Adrenal gland (tissue), 12 donors: ENCODE results near the gene CAMTA1. TPM values are rescaled to one million over a fixed set of nuclear protein-coding genes. Genes with fewer than 3 reads are reported as not detected.
"Not testable (repeated sequence)": the region's sequence is repeated elsewhere in the genome, so short reads cannot be mapped to it uniquely, and the experiment has no call there.

ENCODE experiments used
- DNase-seq, 7 donors: peaks; one replicate each; pipeline ENCODE4 v3.0.0-alpha.2; 2019 to 2020
- H3K27ac ChIP-seq, 5 donors: fragments of 200-600 bp; sonication (generic) in 4 of 5; 1 replicate in 3 of 5; 2 replicates in 2 of 5; pipeline versions ENCODE4 v1.5.1 to v1.8.0; 2016 to 2020; ENCODE audit warnings: mild to moderate bottlenecking in 1 of 5
- H3K27me3 ChIP-seq: fragments of 200-600 bp; 2 replicates; pipeline ENCODE4 v1.8.0; 2021
- H3K36me3 ChIP-seq, 2 donors: fragments of 200-600 bp; replicated peaks in 1 of 2; 1 replicate in 1 of 2; 2 replicates in 1 of 2; pipeline versions ENCODE4 v1.5.1 to v1.8.0; 2018 to 2022
- H3K4me1 ChIP-seq, 2 donors: fragments of 200-600 bp; replicated peaks in 1 of 2; 1 replicate in 1 of 2; 2 replicates in 1 of 2; pipeline versions ENCODE4 v1.5.1 to v1.8.0; 2018 to 2021
- H3K4me3 ChIP-seq, 4 donors: fragments of 200-600 bp; sonication (generic) in 3 of 4; one replicate each; pipeline ENCODE4 v1.5.1; 2016 to 2018
- H3K9me3 ChIP-seq, 3 donors: fragments of 200-600 bp; sonication (generic) in 1 of 3; replicated peaks in 1 of 3; 1 replicate in 2 of 3; 2 replicates in 1 of 3; pipeline versions ENCODE4 v1.5.1 to v1.8.0; 2016 to 2021
- POLR2A ChIP-seq, 2 donors: fragments of 450-650 bp; IDR thresholded peaks; one replicate each; pipeline ENCODE4 v1.6.1; 2017; ENCODE audit warnings: antibody characterized with exemption in 2 of 2, mild to moderate bottlenecking in 2 of 2, moderate library complexity in 1 of 2
- WGBS, 4 donors: extraction: QIAGEN DNeasy Blood & Tissue Kit in 2 of 4; methylation state at CpG; one replicate each; pipeline versions ENCODE4 v1.1.5 to v1.1.7; 2013 to 2017; 5-methylcytosine and 5-hydroxymethylcytosine counted together
- intact Hi-C, 2 donors: fragments of 100-400 bp; cut with DNase I; formaldehyde crosslinking; loops; one replicate each; pipeline versions ENCODE4 v1.14.1 to v1.15.0; 2022 to 2023
- polyA plus RNA-seq, 3 donors: library from polyadenylated mRNA; stranded (reverse); fragments of 200-250 nt in 2 of 3; fragments of 350-450 nt in 1 of 3; fragmentation: Illumina TruSeq in 1 of 3; extraction: RNeasy Lipid Tissue Mini Kit (QIAGEN cat#74804) in 1 of 3; gene quantifications; one replicate each; pipeline ENCODE4 v1.2.3, GENCODE V29; 2013 to 2014
- total RNA-seq, 9 donors: library from RNA; depleted of rRNA in 4 of 9; stranded (reverse); fragments of >200 nt in 4 of 9; fragments of 120-200 nt in 1 of 9; fragmentation: NEBNext Ultra II Directional in 1 of 9; extraction: Animal tissue kit (Norgen Biotek cat#: 25700) in 1 of 9; gene quantifications; one replicate each; pipeline versions ENCODE4 v1.1.0 to v1.2.4, GENCODE V29; 2013 to 2023
- TF ChIP-seq, protein P1 (sequence below), 6 experiments: fragments of 450-650 bp in 4 of 6; fragments of 200-600 bp in 2 of 6; sonication (generic) in 1 of 6; IDR thresholded peaks; 1 replicate in 5 of 6; 2 replicates in 1 of 6; pipeline versions ENCODE4 v1.5.1 to v1.8.0; 2016 to 2021; ENCODE audit warnings: antibody characterized with exemption in 6 of 6, mild to moderate bottlenecking in 2 of 6, moderate library complexity in 1 of 6
- donor health status: healthy with polysubstance abuse.
- donor health status: Bipolar disorder and iron deficiency.
- donor health status: DM: yes; HTN: yes; CAD: no.
- donor health status: DM: no; HTN: no; CAD: no.
- donor health status: DM: no; HTN: no; CAD: no.
- donor health status: DM: yes; HTN: yes; CAD: no.

Gene CAMTA1
- total and polyA plus RNA-seq, 12 donors = 62.9 to 141 (median 96.9) TPM

DNA sequence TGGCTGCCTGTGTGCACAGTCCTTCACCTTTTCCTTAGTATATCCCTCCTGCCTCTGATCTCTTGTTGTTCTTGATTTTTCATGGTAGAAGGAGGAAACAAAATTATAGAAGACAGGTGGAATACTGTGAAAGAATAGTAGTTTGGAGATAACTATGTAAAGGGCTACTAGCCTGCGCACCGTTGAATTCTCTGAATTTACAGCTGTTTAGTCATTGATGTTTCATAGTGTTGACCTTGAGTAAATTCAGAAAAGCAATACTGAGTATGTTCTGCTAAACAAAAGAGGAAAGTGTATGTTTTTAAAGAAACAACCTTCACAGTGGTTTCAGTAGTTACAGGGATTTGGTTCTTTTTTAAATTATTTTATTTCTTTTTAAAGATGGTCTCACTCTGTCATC lies 18.1 kb downstream of the CAMTA1 start:
- Histone ChIP-seq H3K4me3 (no peak overlapping the region), H3K36me3 (no peaks in the 10 kb centered on the region), H3K27ac (peak overlapping the region in 4 of 5 donors; percentile 56 to 75 (median 68)), H3K27me3 (no peaks in the 10 kb centered on the region), H3K9me3 (no peaks in the 10 kb centered on the region), H3K4me1 (peaks cover 36 to 55% of the 10 kb centered on the region in 2 donors)
- WGBS, 4 donors = 44 to 52% (median 49%) methylated on average over 2 of the region's 2 CpGs
- DNase-seq = peak in 1 of 7 donors; percentile 52
- no peak for TF ChIP-seq POLR2A (IDR thresholded peaks at IDR 0.05)
- TF ChIP-seq, protein P1, sequence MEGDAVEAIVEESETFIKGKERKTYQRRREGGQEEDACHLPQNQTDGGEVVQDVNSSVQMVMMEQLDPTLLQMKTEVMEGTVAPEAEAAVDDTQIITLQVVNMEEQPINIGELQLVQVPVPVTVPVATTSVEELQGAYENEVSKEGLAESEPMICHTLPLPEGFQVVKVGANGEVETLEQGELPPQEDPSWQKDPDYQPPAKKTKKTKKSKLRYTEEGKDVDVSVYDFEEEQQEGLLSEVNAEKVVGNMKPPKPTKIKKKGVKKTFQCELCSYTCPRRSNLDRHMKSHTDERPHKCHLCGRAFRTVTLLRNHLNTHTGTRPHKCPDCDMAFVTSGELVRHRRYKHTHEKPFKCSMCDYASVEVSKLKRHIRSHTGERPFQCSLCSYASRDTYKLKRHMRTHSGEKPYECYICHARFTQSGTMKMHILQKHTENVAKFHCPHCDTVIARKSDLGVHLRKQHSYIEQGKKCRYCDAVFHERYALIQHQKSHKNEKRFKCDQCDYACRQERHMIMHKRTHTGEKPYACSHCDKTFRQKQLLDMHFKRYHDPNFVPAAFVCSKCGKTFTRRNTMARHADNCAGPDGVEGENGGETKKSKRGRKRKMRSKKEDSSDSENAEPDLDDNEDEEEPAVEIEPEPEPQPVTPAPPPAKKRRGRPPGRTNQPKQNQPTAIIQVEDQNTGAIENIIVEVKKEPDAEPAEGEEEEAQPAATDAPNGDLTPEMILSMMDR (IDR thresholded peaks at IDR 0.05) = no peak
- intact Hi-C loops = no loop called here

DNA sequence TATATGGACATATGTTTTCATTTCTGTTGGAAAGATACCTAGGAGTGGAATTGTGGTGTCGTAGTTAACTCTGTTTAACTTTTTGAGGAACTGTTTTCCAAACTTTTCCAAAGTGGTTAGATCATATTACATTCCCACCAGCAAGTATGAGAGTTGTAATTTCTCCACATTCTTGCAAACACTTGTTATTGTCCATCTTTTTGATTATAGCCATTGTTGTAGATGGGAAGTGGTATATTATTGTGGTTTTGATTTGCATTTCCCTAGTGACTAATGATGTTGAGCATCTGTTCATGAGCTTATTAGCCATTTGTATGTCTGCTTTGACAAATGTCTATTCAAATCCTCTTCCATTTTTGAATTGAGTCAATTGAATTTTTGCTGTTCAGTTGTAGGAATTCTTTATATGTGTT lies 19.8 kb downstream of the CAMTA1 start:
- no peak overlapping the region for H3K4me3 ChIP-seq
- H3K27me3 ChIP-seq = no peaks in the 10 kb centered on the region
- H3K36me3 ChIP-seq = no peaks in the 10 kb centered on the region
- 95 to 100% (median 98%) methylated on average over 1 of the region's 1 CpG for WGBS, 4 donors
- H3K4me1 ChIP-seq = peaks cover 36 to 56% of the 10 kb centered on the region in 2 donors
- no peak overlapping the region for H3K27ac ChIP-seq
- no peak for DNase-seq
- H3K9me3 ChIP-seq = no peaks in the 10 kb centered on the region
- TF ChIP-seq POLR2A (IDR thresholded peaks at IDR 0.05) = no peak
- intact Hi-C loops = no loop called here

DNA sequence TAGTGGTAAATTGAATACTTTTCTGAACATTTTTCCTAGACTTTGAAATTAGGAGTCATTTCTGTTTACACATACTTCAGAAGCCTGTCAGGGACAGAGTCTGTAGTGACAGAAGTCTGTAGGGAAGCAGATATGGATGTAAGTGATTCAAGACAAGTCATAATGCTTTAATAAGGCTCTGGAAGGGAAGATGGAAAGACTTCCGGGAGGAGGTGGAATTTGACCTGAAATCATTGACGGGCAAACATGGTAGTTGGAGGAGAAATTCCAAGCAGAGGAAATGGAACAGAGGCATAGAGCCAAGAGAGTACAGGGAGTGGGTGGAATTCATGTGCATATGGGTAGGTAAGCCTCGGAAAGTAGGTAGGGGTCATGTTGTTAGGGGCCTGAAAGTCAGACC lies 22.5 kb downstream of the CAMTA1 start:
- H3K9me3 ChIP-seq = no peaks in the 10 kb centered on the region
- intact Hi-C loops = no loop called here
- peaks cover 16 to 45% of the 10 kb centered on the region in 2 donors for H3K4me1 ChIP-seq
- H3K27me3 ChIP-seq = no peaks in the 10 kb centered on the region
- DNase-seq = no peak
- H3K4me3 ChIP-seq = no peak overlapping the region
- WGBS, 4 donors = 64 to 77% (median 67%) methylated on average over 3 of the region's 3 CpGs
- H3K27ac ChIP-seq = no peak overlapping the region
- no peaks in the 10 kb centered on the region for H3K36me3 ChIP-seq
- TF ChIP-seq, protein P1 (IDR thresholded peaks at IDR 0.05) = no peak
- TF ChIP-seq POLR2A (IDR thresholded peaks at IDR 0.05) = no peak

DNA sequence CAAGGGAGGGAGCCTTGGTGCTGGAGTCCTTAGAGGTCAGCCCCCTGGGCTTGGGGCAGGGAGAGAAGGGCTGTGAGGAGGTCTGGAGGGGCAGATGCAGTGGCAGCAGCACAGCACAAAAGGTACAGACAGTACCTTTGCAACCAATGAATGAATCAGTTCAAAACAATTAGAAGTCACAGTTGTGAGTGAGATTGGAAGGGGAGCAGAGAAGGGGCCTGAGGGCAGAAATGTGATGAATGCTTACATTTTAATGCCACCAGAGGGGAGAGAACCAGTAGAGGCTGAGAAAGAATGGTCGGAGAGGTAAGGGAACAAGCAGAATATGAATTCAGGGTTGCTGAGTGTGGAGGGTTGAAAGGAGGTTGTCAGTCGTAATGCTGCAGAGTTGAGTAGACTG lies 24.2 kb downstream of the CAMTA1 start:
- intact Hi-C loops = no loop called here

DNA sequence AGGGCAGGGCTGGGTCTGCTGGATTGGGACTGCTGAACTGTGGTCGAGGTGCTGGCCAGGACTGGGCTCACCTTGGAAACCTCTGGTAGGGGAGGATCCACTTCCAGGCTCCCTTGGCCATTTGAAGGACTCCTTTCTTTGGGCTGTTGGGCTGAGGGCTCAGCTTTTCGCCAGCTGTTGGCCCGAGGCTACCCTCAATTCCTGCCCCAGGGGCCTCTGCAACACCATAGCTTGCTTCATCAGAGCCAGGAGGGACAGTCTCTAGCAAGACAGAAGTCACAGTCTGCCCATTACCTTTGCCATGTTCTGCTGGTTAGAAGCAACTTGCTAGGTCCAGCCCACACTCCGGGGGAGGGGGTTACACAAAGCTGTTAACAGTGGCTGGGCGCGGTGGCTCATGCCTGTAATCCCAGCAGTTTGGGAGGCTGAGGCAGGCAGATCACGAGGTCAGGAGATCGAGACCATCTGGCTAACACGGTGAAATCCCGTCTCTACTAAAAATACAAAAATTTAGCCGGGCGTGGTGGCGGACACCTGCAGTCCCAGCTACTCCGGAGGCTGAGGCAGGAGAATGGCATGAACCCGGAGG lies 25.0 kb downstream of the CAMTA1 start:
- H3K4me1 ChIP-seq = peaks cover 10 to 38% of the 10 kb centered on the region in 2 donors
- H3K36me3 ChIP-seq, H3K9me3 ChIP-seq, H3K4me3 ChIP-seq, intact Hi-C loops, DNase-seq, H3K27ac ChIP-seq, H3K27me3 ChIP-seq: not testable (repeated sequence)
- WGBS, 4 donors = 93 to 98% (median 96%) methylated on average over 13 to 15 of the region's 15 CpGs

More for the DNA sequence above, 24.2 kb downstream of the CAMTA1 start:
- Histone ChIP-seq H3K27me3 (no peaks in the 10 kb centered on the region), H3K36me3 (no peaks in the 10 kb centered on the region), H3K27ac (no peak overlapping the region), H3K4me1 (peaks cover 10 to 38% of the 10 kb centered on the region in 2 donors), H3K4me3 (no peak overlapping the region), H3K9me3 (no peaks in the 10 kb centered on the region)
- WGBS, 4 donors = 94 to 98% (median 95%) methylated on average over 2 of the region's 2 CpGs
- no peak for DNase-seq
- TF ChIP-seq POLR2A (IDR thresholded peaks at IDR 0.05) = no peak
- TF ChIP-seq, protein P1 (IDR thresholded peaks at IDR 0.05) = no peak
